ENCODE results near the gene FADS1.

Gene FADS1

DNA sequence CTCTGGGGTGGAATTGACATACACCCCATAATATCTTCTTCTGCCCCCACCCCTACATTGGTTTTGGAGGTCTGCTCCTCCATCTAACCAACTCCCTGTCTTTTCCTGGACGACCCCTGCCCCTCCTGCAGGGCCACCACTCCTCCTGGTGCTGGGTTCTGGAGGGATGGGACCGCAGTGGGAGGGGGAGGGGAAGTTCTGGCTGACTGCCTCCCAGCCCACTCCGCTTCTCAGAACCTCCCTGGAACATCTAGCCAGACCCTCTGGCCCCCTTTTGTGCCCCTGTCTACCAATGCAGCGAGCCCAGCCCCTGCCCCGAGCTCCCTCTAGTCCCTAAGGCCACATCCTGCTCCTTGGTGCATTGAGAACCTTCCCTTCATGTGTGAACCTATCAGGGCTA, 63.1 kb downstream of the FADS1 start:
- TF ChIP-seq OSR1 (CRISPR knock-in tag; IDR thresholded peaks at IDR 0.05) (no peak), SNAI2 (CRISPR knock-in tag; IDR thresholded peaks at IDR 0.05) (no peak), ZNF565 (CRISPR knock-in tag; conservative IDR thresholded peaks at IDR 0.05; ENCODE audit: low read depth) (no peak), ZNF70 (CRISPR knock-in tag; IDR thresholded peaks at IDR 0.05) (no peak), PATZ1 (CRISPR knock-in tag; IDR thresholded peaks at IDR 0.05; ENCODE audit: borderline replicate concordance) (no peak)
- TF ChIP-seq, protein P1, sequence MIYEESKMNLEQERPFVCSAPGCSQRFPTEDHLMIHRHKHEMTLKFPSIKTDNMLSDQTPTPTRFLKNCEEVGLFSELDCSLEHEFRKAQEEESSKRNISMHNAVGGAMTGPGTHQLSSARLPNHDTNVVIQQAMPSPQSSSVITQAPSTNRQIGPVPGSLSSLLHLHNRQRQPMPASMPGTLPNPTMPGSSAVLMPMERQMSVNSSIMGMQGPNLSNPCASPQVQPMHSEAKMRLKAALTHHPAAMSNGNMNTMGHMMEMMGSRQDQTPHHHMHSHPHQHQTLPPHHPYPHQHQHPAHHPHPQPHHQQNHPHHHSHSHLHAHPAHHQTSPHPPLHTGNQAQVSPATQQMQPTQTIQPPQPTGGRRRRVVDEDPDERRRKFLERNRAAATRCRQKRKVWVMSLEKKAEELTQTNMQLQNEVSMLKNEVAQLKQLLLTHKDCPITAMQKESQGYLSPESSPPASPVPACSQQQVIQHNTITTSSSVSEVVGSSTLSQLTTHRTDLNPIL (CRISPR knock-in tag; IDR thresholded peaks at IDR 0.05; ENCODE audit: low read depth), result no peak
- TF ChIP-seq, protein P2, sequence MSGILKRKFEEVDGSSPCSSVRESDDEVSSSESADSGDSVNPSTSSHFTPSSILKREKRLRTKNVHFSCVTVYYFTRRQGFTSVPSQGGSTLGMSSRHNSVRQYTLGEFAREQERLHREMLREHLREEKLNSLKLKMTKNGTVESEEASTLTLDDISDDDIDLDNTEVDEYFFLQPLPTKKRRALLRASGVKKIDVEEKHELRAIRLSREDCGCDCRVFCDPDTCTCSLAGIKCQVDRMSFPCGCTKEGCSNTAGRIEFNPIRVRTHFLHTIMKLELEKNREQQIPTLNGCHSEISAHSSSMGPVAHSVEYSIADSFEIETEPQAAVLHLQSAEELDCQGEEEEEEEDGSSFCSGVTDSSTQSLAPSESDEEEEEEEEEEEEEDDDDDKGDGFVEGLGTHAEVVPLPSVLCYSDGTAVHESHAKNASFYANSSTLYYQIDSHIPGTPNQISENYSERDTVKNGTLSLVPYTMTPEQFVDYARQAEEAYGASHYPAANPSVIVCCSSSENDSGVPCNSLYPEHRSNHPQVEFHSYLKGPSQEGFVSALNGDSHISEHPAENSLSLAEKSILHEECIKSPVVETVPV (CRISPR knock-in tag; IDR thresholded peaks at IDR 0.05), result no peak
- ATAC-seq, result no peak

GRCh38 chr11:61752925-61753521, 63.8 kb downstream of the FADS1 start:
- no peak for ATAC-seq
- TF ChIP-seq, protein P2 (CRISPR knock-in tag; IDR thresholded peaks at IDR 0.05), result no peak
- TF ChIP-seq ZFP30 (CRISPR knock-in tag; IDR thresholded peaks at IDR 0.05) (no peak), ZFP3 (CRISPR knock-in tag; IDR thresholded peaks at IDR 0.05) (no peak), GLIS3 (CRISPR knock-in tag; IDR thresholded peaks at IDR 0.05) (no peak), PPARA (CRISPR knock-in tag; IDR thresholded peaks at IDR 0.05; ENCODE audit: borderline replicate concordance) (no peak), TCF4 (CRISPR knock-in tag; IDR thresholded peaks at IDR 0.05; ENCODE audit: borderline replicate concordance) (no peak), OSR1 (CRISPR knock-in tag; IDR thresholded peaks at IDR 0.05) (no peak), BACH2 (CRISPR knock-in tag; IDR thresholded peaks at IDR 0.05; ENCODE audit: borderline replicate concordance) (no peak), ZNF70 (CRISPR knock-in tag; IDR thresholded peaks at IDR 0.05) (no peak), RARB (CRISPR knock-in tag; IDR thresholded peaks at IDR 0.05) (no peak), ZNF565 (CRISPR knock-in tag; conservative IDR thresholded peaks at IDR 0.05; ENCODE audit: low read depth) (no peak), PATZ1 (CRISPR knock-in tag; IDR thresholded peaks at IDR 0.05; ENCODE audit: borderline replicate concordance) (no peak), ARNTL (CRISPR knock-in tag; IDR thresholded peaks at IDR 0.05; ENCODE audit: borderline replicate concordance, low read depth) (no peak), ZNF8 (CRISPR knock-in tag; IDR thresholded peaks at IDR 0.05) (no peak), CSDC2 (CRISPR knock-in tag; IDR thresholded peaks at IDR 0.05) (no peak)
- TF ChIP-seq, protein P1 (CRISPR knock-in tag; IDR thresholded peaks at IDR 0.05; ENCODE audit: low read depth), result no peak
- TF ChIP-seq, protein P3, sequence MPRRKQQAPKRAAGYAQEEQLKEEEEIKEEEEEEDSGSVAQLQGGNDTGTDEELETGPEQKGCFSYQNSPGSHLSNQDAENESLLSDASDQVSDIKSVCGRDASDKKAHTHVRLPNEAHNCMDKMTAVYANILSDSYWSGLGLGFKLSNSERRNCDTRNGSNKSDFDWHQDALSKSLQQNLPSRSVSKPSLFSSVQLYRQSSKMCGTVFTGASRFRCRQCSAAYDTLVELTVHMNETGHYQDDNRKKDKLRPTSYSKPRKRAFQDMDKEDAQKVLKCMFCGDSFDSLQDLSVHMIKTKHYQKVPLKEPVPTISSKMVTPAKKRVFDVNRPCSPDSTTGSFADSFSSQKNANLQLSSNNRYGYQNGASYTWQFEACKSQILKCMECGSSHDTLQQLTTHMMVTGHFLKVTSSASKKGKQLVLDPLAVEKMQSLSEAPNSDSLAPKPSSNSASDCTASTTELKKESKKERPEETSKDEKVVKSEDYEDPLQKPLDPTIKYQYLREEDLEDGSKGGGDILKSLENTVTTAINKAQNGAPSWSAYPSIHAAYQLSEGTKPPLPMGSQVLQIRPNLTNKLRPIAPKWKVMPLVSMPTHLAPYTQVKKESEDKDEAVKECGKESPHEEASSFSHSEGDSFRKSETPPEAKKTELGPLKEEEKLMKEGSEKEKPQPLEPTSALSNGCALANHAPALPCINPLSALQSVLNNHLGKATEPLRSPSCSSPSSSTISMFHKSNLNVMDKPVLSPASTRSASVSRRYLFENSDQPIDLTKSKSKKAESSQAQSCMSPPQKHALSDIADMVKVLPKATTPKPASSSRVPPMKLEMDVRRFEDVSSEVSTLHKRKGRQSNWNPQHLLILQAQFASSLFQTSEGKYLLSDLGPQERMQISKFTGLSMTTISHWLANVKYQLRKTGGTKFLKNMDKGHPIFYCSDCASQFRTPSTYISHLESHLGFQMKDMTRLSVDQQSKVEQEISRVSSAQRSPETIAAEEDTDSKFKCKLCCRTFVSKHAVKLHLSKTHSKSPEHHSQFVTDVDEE (CRISPR knock-in tag; IDR thresholded peaks at IDR 0.05), result no peak

Data from SK-N-SH treated with all-trans-retinoic acid at 6 μM for 48 hours (cell line).